Measurements from ENCODE around the gene GIPC3.

The GIPC3 gene

DNA sequence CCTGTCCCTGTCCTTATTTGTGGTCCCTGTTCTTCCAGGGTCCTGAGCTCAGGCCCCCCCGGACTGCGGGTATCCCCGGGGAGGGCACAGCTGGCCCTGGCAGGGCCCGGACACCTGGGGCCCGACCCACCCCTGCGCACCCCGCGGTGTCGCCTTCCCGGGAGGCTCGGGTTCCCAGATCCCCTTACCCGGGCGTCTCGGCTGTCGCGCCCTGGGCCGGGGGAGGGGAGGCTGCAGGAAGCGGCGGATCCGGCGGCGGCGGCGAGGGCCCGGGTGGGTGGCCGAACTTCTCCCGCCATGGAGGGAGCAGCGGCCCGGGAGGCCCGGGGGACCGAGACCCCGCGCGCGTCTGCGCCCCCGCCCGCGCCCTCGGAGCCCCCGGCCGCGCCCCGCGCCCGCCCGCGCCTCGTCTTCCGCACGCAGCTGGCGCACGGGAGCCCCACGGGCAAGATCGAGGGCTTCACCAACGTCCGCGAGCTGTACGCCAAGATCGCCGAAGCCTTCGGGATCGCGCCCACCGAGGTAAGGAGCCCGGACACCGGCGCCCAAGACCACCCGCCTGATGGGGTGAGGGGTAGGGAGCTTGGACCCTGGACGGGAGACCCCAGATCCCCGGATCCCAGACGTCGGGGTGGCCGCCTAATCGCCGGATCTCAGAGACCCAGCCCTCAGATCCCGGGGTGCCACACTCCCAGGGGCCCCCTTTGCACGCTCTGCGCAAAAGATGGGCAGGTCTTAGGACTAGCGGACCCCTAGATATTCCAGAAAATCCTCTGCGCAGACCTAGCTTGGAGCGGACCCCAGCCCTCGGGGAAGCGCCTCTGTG lies at the start of gene GIPC3:
Gene GIPC3, plus strand, starts transcription at position 178 of the 826 bp plus-strand sequence. Its CDS starts 120 bp downstream, at position 298.
- no peak for DNase-seq

GRCh38 chr19:3535563-3535965 lies 49.7 kb upstream of the GIPC3 start:
- DNase-seq: no peak

DNA sequence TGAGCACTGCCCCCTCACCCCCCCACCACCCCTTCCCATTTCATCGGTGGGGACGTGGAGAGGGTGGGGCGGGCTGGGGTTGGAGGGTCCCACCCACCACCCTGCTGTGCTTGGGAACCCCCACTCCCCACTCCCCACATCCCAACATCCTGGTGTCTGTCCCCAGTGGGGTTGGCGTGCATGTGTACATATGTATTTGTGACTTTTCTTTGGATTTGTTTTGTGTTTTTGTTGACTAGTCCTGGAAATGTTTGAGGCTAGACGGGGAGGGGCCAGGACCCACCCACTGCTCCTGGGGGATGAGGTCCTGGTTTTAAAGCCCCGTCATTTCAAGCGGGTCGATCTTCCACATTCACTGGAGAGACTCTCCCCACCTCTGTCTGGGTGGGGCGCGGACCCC lies 49.3 kb upstream of the GIPC3 start:
- DNase-seq: no peak

DNA sequence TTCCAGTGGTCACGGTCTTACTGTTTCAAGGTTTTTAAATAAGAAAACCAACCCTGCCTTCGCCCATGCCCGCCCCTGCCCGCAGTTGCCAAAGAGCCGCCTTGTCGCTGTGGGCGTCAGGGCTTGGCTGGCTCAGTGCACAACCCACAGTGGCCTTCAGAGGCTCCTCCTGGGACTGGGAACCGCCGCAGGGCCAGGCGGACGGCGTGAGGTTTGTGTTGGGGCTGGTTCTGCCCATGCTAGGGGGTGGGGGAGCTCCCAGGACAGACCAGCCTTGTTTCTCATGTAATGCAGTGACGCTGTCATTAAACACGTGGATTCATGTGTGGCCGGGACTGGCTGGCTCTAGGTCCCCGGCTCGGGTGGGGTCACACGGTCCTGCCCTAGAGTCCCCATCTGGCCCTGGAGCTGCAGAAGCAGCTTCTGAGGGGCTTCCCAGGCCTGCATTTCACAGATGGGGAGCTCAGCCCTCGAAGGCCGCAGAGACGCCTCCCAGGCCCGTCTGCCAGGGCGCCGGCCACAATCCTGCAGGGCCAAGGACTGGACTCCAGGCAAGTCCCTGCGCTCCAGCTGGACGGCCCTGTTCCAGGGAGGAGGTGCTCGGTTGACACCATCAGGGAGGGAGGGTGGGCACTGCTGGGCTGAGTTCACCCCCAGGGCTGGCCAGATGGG lies 48.7 kb upstream of the GIPC3 start:
- DNase-seq: no peak

- DNase-seq: no peak
These were observed 48.2 kb upstream of the GIPC3 start for GRCh38 chr19:3537101-3537437.

- no peak for DNase-seq
These were observed 47.6 kb upstream of the GIPC3 start for GRCh38 chr19:3537438-3538240.

DNA sequence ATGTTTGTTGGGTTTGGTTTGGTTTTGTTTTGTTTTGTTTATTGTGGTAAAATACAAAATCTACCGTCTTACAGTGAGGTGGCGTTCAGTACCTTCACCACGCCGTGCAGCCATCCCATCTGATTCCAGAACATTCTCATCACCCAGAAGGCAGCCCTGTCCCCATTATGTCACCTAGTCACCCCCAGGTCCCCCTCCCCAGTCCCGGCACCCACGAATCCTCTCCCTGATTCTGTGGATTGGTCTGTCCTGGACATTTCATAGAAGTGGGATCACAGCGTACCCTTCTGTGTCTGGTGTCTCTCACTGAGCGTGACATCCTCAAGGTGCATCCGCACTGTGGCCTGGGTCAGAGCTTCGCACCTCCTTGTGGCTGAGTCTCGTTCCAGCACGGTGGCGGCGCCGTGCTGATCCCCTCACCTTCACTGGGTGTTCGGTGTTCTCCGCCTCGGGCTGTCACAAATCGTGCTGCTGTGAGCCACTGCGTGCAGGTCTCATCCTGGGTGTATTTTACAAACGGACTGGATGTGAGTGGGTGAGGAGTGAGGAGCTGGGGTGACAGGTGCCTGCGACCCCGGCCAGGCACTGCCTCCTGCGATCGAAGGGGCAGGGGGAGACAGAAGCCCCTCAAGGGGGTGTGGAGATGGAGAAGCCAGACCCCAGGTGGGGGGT lies 46.9 kb upstream of the GIPC3 start:
- no peak for DNase-seq

GRCh38 chr19:3538965-3539755 lies 46.1 kb upstream of the GIPC3 start, which contains the start of gene TEKTIP1:
Gene TEKTIP1, plus strand, starts transcription at chr19:3539174. Its CDS starts 4 bp downstream, at chr19:3539178.
- no peak for DNase-seq

DNA sequence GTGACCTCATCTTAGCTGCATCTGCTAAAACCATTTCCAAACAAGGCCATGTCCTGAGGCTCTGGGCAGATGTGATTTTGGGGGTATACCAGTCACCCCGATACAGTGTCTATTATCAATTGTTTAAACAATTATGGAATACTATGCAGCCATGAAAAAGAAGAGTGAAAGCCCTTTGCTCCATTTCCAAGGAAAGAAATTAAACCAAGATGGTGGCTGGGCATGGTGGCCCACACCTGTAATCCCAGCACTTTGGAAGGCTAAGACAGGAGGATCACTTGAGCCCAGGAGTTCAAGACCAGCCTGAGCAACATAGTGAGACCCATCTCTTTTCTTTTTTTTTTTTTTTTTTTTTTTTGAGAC lies 45.5 kb upstream of the GIPC3 start:
- DNase-seq: no peak

GRCh38 chr19:3543150-3544057 lies 41.9 kb upstream of the GIPC3 start:
- DNase-seq: no peak

DNA sequence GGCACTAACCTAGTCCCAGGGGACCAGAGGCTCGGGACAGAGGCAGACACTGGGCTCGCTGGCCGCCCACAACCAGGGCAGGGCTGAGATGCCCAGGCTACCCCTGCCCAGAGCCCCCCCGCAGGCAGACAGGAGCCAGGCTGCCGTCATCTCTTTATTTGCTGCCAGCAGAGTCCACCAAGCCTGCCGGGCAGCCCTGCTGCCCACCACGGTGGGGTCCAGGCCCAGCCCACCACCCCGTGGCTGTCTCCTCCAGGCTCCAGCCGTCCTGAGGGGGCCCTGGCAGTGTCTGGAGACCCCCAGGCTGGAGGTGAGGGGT lies 41.3 kb upstream of the GIPC3 start:
- DNase-seq: no peak

- peak; percentile 39 for DNase-seq
These were observed 40.3 kb upstream of the GIPC3 start for GRCh38 chr19:3544742-3545668.

DNA sequence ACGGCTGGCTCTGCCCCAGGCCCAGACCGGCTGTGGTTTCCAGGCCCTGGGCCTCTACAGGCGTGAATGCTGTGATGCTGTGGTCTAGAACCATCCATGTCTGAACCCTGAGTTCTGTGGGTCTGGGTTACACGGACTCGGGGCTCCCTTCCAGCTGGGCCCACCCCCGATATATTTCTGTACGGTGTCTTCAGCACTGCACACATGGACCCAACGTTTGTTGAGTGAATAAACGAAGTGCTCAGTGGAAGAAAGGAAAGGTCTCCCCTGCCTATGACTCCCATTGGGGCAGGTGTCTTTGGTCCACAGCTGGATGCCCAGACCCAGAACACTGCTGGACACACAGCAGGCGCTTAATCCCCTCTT lies 39.6 kb upstream of the GIPC3 start:
- DNase-seq: no peak

GRCh38 chr19:3546119-3546518 lies 39.2 kb upstream of the GIPC3 start:
- no peak for DNase-seq

- no peak for DNase-seq
These were observed 38.0 kb upstream of the GIPC3 start for GRCh38 chr19:3547301-3547731.

- DNase-seq: no peak
These were observed 37.5 kb upstream of the GIPC3 start for GRCh38 chr19:3547767-3548282.

GRCh38 chr19:3548606-3549005 lies 36.7 kb upstream of the GIPC3 start:
- no peak for DNase-seq

GRCh38 chr19:3549816-3550215 lies 35.5 kb upstream of the GIPC3 start:
- DNase-seq: no peak

DNA sequence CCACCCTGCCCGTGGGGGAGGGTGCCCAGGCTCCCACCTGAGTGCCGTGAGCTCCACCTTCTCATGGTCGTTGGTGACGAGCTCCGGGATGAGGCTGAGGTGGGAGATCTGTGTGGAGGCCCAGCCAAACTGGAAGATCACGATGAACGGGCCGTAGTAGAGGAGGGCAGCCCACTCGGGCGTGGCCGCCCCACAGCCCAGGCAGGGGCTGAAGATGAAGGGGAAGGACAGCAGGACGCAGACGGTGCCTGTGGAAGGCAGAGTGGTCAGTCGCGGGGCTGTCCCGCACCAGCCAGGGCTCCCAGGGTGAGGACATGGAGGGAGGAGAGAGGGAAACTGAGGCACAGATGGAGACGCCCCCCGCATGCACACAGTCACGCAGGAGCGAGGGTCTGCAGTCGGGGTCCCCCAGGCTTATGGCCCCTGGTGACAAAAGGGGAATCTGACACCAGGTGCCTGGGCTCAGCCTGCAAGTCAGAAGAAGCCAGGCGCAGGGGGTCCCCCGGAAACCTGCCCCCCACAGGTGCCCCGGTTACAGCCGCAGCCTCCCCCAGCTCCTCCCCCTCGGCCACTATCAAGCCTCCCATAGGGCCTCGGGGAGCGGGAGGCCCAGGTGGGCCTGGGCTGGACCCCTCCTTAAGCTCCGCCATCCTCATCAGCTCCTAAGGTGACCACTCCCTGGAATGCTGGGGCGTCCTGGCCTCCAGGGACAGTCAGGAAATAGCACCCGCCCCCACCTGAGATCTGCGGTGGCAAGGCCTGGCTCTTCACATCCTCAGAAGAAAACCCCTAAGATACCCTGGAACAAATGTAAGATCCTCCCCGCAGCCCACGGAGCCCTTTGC lies 34.1 kb upstream of the GIPC3 start:
- DNase-seq: no peak
